Vagina (tissue), 2 donors: ENCODE data around the gene PSME3IP1. TPM values are rescaled to one million over a fixed set of nuclear protein-coding genes. Genes with fewer than 3 reads are reported as not detected.

Source experiments
- DNase-seq, 2 donors: peaks; one replicate each; pipeline ENCODE4 v3.0.0-alpha.2; 2017; ENCODE audit errors: extremely low spot score in 2 of 2
- H3K27ac ChIP-seq: fragments of 200-600 bp; sonication (generic); one replicate; pipeline ENCODE4 v1.5.1; 2019
- H3K27me3 ChIP-seq: fragments of 200-600 bp; sonication (generic); one replicate; pipeline ENCODE4 v1.5.1; 2019
- H3K36me3 ChIP-seq, 2 donors: fragments of 200-600 bp; sonication (generic); one replicate each; pipeline ENCODE4 v1.5.1; 2017 to 2019
- H3K4me1 ChIP-seq: fragments of 200-600 bp; sonication (generic); one replicate; pipeline ENCODE4 v1.5.1; 2019
- H3K4me3 ChIP-seq, 2 donors: fragments of 200-600 bp; sonication (generic); 1 replicate in 1 of 2; 2 replicates in 1 of 2; pipeline ENCODE4 v1.5.1; 2016 to 2019
- H3K9me3 ChIP-seq: fragments of 200-600 bp; sonication (generic); one replicate; pipeline ENCODE4 v1.5.1; 2019
- CTCF ChIP-seq, 3 experiments: fragments of 450-650 bp in 2 of 3; fragments of 200-600 bp in 1 of 3; sonication (generic) in 1 of 3; IDR thresholded peaks; one replicate each; pipeline ENCODE4 v1.5.1; 2017 to 2019; ENCODE audit warnings: antibody characterized with exemption in 3 of 3, mild to moderate bottlenecking in 2 of 3, moderate library complexity in 2 of 3
- POLR2A ChIP-seq, 2 donors: fragments of 450-650 bp; IDR thresholded peaks; one replicate each; pipeline ENCODE4 v1.6.1; 2017; ENCODE audit warnings: antibody characterized with exemption in 2 of 2, mild to moderate bottlenecking in 2 of 2, moderate library complexity in 2 of 2
- POLR2AphosphoS5 ChIP-seq, 2 donors: sonication (generic); formaldehyde crosslinking; IDR thresholded peaks; one replicate each; pipeline ENCODE4 v1.9.0; 2017; ENCODE audit warnings: antibody characterized with exemption in 2 of 2, mild to moderate bottlenecking in 2 of 2, low read depth in 1 of 2; ENCODE audit not compliant: insufficient read depth in 1 of 2
- intact Hi-C: fragments of 100-400 bp; cut with DNase I; formaldehyde crosslinking; loops from one replicate; pipeline ENCODE4 v1.15.1; 2023
- total RNA-seq: library from RNA; depleted of rRNA; stranded (reverse); fragments of >200 nt; gene quantifications from one replicate; pipeline ENCODE4 v1.2.3, GENCODE V29; 2016

PSME3IP1 gene
- total RNA-seq, 1 donor from 2014 or later: 70.5 TPM

GRCh38 chr16:57169327-57169726 lies 16.5 kb downstream of the PSME3IP1 start:
- DNase-seq: no peak
- TF ChIP-seq CTCF (IDR thresholded peaks at IDR 0.05): no peak
- TF ChIP-seq POLR2AphosphoS5 (IDR thresholded peaks at IDR 0.05; ENCODE audit: insufficient read depth in 1 of 2, low read depth in 1 of 2): no peak
- TF ChIP-seq POLR2A (IDR thresholded peaks at IDR 0.05): no peak
- H3K36me3 ChIP-seq: peaks cover 0 to 71% of the 10 kb centered on the region in 2 donors

GRCh38 chr16:57167953-57168352 lies 17.9 kb downstream of the PSME3IP1 start:
- Histone ChIP-seq H3K36me3 (peaks cover 0 to 75% of the 10 kb centered on the region in 2 donors), H3K4me1 (peaks cover 21% of the 10 kb centered on the region), H3K27ac (peak overlapping the region; percentile 33), H3K27me3 (no peaks in the 10 kb centered on the region), H3K9me3 (no peaks in the 10 kb centered on the region), H3K4me3 (no peak overlapping the region)
- intact Hi-C loops: loop anchor here (5.0 kb wide), 1 partner anchor 76 kb away; the partner anchor contains the start of gene CPNE2
- no peak for DNase-seq
- TF ChIP-seq POLR2A (IDR thresholded peaks at IDR 0.05) (no peak), POLR2AphosphoS5 (IDR thresholded peaks at IDR 0.05; ENCODE audit: insufficient read depth in 1 of 2, low read depth in 1 of 2) (peak in 1 of 2 donors; percentile 62), CTCF (IDR thresholded peaks at IDR 0.05) (peak in 2 of 3 experiments; percentile 45 to 51)

More at GRCh38 chr16:57169327-57169726, 16.5 kb downstream of the PSME3IP1 start:
- peaks cover 21% of the 10 kb centered on the region for H3K4me1 ChIP-seq
- H3K4me3 ChIP-seq: no peak overlapping the region
- no peaks in the 10 kb centered on the region for H3K27me3 ChIP-seq
- H3K27ac ChIP-seq: no peak overlapping the region
- no peaks in the 10 kb centered on the region for H3K9me3 ChIP-seq
- intact Hi-C loops: loop anchor here (5.0 kb wide), 1 partner anchor 77 kb away; the partner anchor contains the start of gene CPNE2

GRCh38 chr16:57167538-57167937 lies 18.3 kb downstream of the PSME3IP1 start:
- no peak overlapping the region for H3K4me3 ChIP-seq
- no peak for DNase-seq
- H3K27ac ChIP-seq: peak overlapping the region; percentile 33
- intact Hi-C loops: loop anchor here (5.0 kb wide), 1 partner anchor 75 kb away; the partner anchor contains the start of gene CPNE2
- peaks cover 0 to 75% of the 10 kb centered on the region in 2 donors for H3K36me3 ChIP-seq
- no peak for TF ChIP-seq POLR2AphosphoS5 (IDR thresholded peaks at IDR 0.05; ENCODE audit: insufficient read depth in 1 of 2, low read depth in 1 of 2)
- no peak for TF ChIP-seq CTCF (IDR thresholded peaks at IDR 0.05)
- no peak for TF ChIP-seq POLR2A (IDR thresholded peaks at IDR 0.05)
- no peaks in the 10 kb centered on the region for H3K27me3 ChIP-seq
- peaks cover 21% of the 10 kb centered on the region for H3K4me1 ChIP-seq
- no peaks in the 10 kb centered on the region for H3K9me3 ChIP-seq

GRCh38 chr16:57166951-57167350 lies 18.9 kb downstream of the PSME3IP1 start:
- Histone ChIP-seq H3K27ac (peak overlapping the region; percentile 21), H3K27me3 (no peaks in the 10 kb centered on the region), H3K4me3 (no peak overlapping the region), H3K36me3 (peaks cover 0 to 73% of the 10 kb centered on the region in 2 donors), H3K4me1 (peaks cover 21% of the 10 kb centered on the region), H3K9me3 (no peaks in the 10 kb centered on the region)
- intact Hi-C loops: loop anchor here (5.0 kb wide), 1 partner anchor 75 kb away; the partner anchor contains the start of gene CPNE2
- TF ChIP-seq POLR2A (IDR thresholded peaks at IDR 0.05) (no peak), POLR2AphosphoS5 (IDR thresholded peaks at IDR 0.05; ENCODE audit: insufficient read depth in 1 of 2, low read depth in 1 of 2) (peak in 1 of 2 donors; percentile 53)
- no peak for DNase-seq

GRCh38 chr16:57166451-57166850 lies 19.4 kb downstream of the PSME3IP1 start:
- Histone ChIP-seq H3K36me3 (peaks cover 0 to 73% of the 10 kb centered on the region in 2 donors), H3K27ac (peak overlapping the region; percentile 21), H3K4me3 (no peak overlapping the region), H3K27me3 (no peaks in the 10 kb centered on the region), H3K4me1 (peaks cover 21% of the 10 kb centered on the region), H3K9me3 (no peaks in the 10 kb centered on the region)
- DNase-seq: no peak
- TF ChIP-seq CTCF (IDR thresholded peaks at IDR 0.05): no peak
- no peak for TF ChIP-seq POLR2AphosphoS5 (IDR thresholded peaks at IDR 0.05; ENCODE audit: insufficient read depth in 1 of 2, low read depth in 1 of 2)
- no peak for TF ChIP-seq POLR2A (IDR thresholded peaks at IDR 0.05)
- intact Hi-C loops: loop anchor here (5.0 kb wide), 1 partner anchor 74 kb away; the partner anchor contains the start of gene CPNE2
